Mesodermal cell (in vitro differentiated cells): ENCODE measurements around the gene GABRD.

ENCODE experiments used
- H3K27ac ChIP-seq: 2 replicates; pipeline ENCODE4 v1.7.0; 2013; ENCODE audit warnings: mild to moderate bottlenecking, low read depth, low read length, moderate library complexity; ENCODE audit not compliant: severe bottlenecking
- H3K36me3 ChIP-seq: 2 replicates; pipeline ENCODE4 v1.7.1; 2013; ENCODE audit warnings: mild to moderate bottlenecking, low read length, moderate library complexity; ENCODE audit not compliant: control insufficient read depth, insufficient read depth
- H3K4me1 ChIP-seq: one replicate; pipeline ENCODE4 v1.7.1; 2013; ENCODE audit warnings: mild to moderate bottlenecking, low read length; ENCODE audit not compliant: insufficient read depth, control insufficient read depth, poor library complexity, severe bottlenecking
- H3K4me3 ChIP-seq: 2 replicates; pipeline ENCODE4 v1.7.0; 2013; ENCODE audit warnings: low read length, control low read depth, mild to moderate bottlenecking; ENCODE audit not compliant: insufficient read depth, poor library complexity, severe bottlenecking; ENCODE audit errors: extremely low read depth
- H3K9me3 ChIP-seq: 2 replicates; pipeline ENCODE4 v1.7.1; 2013; ENCODE audit warnings: mild to moderate bottlenecking, low read length, moderate library complexity; ENCODE audit not compliant: control insufficient read depth
- WGBS, 2 experiments: methylation state at CpG; one replicate each; pipeline ENCODE4 v1.1.5; 2013; ENCODE audit warnings: missing lambda C conversion rate in 2 of 2; ENCODE audit not compliant: insufficient coverage in 2 of 2; 5-methylcytosine and 5-hydroxymethylcytosine counted together

GABRD gene

GRCh38 chr1:2001773-2002411 is 17.3 kb upstream of the GABRD start:
- no peak overlapping the region for H3K27ac ChIP-seq
- no peaks in the 10 kb centered on the region for H3K36me3 ChIP-seq
- no peaks in the 10 kb centered on the region for H3K9me3 ChIP-seq
- no peaks in the 10 kb centered on the region for H3K4me1 ChIP-seq
- H3K4me3 ChIP-seq = no peak overlapping the region
- WGBS, 2 experiments = 88 to 95% methylated on average over 12 of the region's 13 CpGs

- Histone ChIP-seq H3K27ac (no peak within 1 kb of the TSS), H3K36me3 (no peaks in the 10 kb centered on the region), H3K4me1 (no peaks in the 10 kb centered on the region), H3K4me3 (peak within 1 kb of the TSS; percentile 25), H3K9me3 (no peaks in the 10 kb centered on the region)
- WGBS, 2 experiments = 7 to 10% methylated on average over 37 to 49 of the region's 49 CpGs
These were observed 15.5 kb upstream of the GABRD start, which contains the start of gene CFAP74 for GRCh38 chr1:2003541-2004131. Gene CFAP74 (minus strand): TSS chr1:2003786. CDS start chr1:1990956, 12,830 bp downstream.

- Histone ChIP-seq H3K4me3 (no peak overlapping the region), H3K36me3 (no peaks in the 10 kb centered on the region), H3K4me1 (no peaks in the 10 kb centered on the region), H3K9me3 (no peaks in the 10 kb centered on the region), H3K27ac (no peak overlapping the region)
- 90 to 93% methylated on average over 12 to 18 of the region's 21 CpGs for WGBS, 2 experiments
These were observed 14.3 kb upstream of the GABRD start for GRCh38 chr1:2004856-2005255.

DNA sequence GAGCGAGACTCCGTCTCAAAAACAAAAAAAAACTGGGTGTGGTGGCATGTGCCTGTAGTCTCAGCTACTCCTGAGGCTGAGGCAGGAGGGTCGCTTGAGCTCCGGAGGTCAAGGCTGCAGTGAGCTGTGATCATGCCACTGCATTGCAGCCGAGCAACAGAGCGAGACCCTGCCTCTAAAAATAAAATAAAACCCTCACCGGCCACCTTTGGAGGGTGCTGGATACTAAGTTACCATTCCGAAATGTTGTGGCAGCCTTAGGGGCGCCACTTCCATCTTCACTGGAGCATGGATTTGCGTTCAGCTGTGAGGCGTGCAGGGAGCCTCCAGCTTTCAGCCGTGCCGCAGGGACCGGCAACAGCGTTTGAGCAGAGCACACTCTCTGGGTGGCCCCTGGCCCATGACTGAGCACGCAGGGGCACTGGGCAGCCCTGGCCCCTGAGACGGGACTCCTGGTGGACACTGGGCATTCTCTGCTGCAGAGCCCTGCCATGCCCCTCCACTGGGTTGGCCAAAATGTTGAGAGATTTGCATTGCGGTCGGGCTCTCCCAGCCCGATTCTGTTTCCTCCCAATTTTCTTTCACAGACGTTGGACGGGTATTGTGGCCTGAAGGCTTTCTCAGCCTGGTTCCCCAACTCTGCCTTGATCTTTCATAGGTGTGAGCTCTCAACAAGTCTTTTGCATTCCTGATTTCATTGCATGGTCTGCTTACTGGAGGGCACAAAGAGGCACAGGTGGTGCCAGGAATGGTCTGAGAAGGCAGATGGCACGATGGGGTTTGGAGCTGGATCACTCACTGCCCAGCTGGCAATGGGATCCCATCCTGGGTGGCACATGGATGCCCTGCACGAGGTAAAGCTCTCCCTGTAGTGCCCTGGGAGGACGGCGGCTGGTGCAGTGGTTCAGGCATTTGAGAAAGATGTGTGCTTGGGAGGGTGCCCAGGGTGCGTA is 9.8 kb upstream of the GABRD start:
- H3K27ac ChIP-seq = no peak overlapping the region
- no peaks in the 10 kb centered on the region for H3K4me1 ChIP-seq
- H3K9me3 ChIP-seq = no peaks in the 10 kb centered on the region
- no peak overlapping the region for H3K4me3 ChIP-seq
- 88 to 91% methylated on average over 22 to 27 of the region's 27 CpGs for WGBS, 2 experiments
- H3K36me3 ChIP-seq = no peaks in the 10 kb centered on the region

GRCh38 chr1:2014181-2014580 is 5.0 kb upstream of the GABRD start:
- H3K4me1 ChIP-seq = peaks cover 6% of the 10 kb centered on the region
- H3K36me3 ChIP-seq = no peaks in the 10 kb centered on the region
- no peak overlapping the region for H3K27ac ChIP-seq
- WGBS, 2 experiments = 93 to 95% methylated on average over 15 of the region's 15 CpGs
- no peak overlapping the region for H3K4me3 ChIP-seq
- no peaks in the 10 kb centered on the region for H3K9me3 ChIP-seq

DNA sequence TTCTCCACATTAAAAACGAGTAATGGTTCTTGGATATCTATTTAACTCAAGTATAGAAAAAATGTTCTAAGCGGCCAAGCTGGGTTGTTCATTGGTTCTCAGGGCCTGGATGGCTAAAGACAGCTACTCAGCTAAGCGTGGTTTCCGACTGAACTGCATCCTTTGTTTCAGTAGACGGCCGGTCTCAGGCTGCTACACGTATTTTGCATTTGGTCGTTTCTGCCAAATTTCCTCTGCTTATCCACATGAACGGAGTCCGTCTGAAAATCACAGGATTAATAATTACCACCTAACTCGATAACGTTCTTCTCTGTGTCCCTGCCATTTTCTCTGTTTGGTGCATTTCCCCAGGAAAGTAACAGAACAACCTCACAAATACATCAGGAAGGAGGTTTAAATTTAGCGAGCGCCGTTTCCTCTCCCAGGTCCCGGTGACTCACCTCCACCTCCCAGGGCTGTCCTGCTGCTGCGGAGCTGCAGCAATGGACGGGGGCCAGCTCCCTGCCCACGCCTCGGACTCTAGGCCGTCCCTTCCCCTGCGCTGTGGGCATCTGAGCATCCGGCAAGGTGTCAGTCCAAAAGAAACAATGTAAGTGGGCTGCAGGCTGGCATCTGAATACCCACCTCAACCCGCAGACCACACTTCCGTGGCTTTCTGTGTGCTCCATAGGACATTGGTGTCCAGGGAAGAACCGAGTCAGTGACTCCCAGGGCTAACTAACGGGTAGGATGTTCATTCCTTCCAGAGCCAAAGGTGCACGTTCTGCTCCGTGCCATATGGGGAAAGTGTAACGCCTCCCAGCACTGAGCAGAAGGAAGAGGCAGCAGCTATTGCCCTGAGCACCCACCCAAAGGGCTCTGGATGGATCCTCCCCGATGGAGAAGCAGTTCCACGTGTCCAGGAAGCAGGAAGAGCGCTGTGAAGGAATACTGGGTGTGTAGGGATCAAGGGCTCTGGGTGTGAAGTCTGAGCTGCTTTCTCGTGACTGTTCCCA is 4.1 kb upstream of the GABRD start:
- Histone ChIP-seq H3K27ac (no peak overlapping the region), H3K4me3 (no peak overlapping the region), H3K4me1 (peaks cover 6% of the 10 kb centered on the region), H3K9me3 (no peaks in the 10 kb centered on the region), H3K36me3 (no peaks in the 10 kb centered on the region)
- 78 to 83% methylated on average over 26 to 29 of the region's 34 CpGs for WGBS, 2 experiments

- Histone ChIP-seq H3K36me3 (no peaks in the 10 kb centered on the region), H3K9me3 (no peaks in the 10 kb centered on the region), H3K4me1 (peaks cover 6% of the 10 kb centered on the region), H3K4me3 (no peak overlapping the region), H3K27ac (no peak overlapping the region)
- 94 to 96% methylated on average over 9 of the region's 9 CpGs for WGBS, 2 experiments
These were observed 3.0 kb upstream of the GABRD start for GRCh38 chr1:2016123-2016522.

DNA sequence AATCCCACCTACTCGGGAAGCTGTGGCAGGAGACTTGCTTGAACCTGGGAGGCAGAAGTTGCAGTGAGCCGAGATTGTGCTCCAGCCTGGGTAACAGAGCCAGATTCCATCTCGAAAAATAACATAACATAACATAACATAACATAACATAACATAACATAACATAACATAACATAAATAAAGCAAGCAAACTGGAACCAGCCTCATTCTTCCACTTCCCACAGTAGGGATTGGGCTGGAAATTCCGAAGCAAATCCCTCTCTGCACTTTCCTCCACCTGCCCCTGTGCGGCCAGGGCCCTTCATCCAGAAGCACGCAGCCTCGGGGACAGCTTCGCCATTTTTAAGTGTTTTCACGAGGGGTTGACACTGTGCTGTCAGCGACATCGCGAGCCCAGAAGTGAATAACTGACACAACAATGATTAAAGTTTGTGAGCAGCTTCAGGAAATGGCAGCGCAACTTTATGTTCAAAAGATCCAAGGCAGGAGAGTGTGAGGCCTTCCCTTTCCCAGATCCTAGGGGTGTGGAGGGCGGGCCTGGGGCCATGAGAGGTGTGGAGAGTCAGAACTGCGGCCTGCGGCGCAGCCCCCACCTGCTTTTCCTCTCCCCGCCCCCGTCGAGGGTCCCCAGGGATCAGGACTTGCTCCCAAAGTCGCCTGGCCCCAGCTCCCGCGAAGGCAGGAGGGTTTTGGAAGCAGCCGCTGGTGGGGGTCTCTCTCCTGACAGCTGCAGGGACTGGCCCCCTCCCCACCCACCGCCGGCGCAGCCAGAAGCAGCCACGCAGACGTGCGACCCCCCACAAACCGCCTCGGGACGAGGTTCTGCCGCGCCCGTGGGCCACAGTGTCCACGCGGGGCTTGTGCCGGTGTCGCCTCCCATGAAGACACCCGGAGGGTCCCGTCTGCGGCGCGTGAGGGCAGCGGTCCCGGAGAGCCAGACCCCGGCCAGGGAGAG is 651 bp upstream of the GABRD start:
- WGBS, 2 experiments = 29 to 34% methylated on average over 28 to 30 of the region's 48 CpGs
- no peaks in the 10 kb centered on the region for H3K9me3 ChIP-seq
- H3K4me1 ChIP-seq = peaks cover 6% of the 10 kb centered on the region
- no peak overlapping the region for H3K27ac ChIP-seq
- no peak overlapping the region for H3K4me3 ChIP-seq
- no peaks in the 10 kb centered on the region for H3K36me3 ChIP-seq

DNA sequence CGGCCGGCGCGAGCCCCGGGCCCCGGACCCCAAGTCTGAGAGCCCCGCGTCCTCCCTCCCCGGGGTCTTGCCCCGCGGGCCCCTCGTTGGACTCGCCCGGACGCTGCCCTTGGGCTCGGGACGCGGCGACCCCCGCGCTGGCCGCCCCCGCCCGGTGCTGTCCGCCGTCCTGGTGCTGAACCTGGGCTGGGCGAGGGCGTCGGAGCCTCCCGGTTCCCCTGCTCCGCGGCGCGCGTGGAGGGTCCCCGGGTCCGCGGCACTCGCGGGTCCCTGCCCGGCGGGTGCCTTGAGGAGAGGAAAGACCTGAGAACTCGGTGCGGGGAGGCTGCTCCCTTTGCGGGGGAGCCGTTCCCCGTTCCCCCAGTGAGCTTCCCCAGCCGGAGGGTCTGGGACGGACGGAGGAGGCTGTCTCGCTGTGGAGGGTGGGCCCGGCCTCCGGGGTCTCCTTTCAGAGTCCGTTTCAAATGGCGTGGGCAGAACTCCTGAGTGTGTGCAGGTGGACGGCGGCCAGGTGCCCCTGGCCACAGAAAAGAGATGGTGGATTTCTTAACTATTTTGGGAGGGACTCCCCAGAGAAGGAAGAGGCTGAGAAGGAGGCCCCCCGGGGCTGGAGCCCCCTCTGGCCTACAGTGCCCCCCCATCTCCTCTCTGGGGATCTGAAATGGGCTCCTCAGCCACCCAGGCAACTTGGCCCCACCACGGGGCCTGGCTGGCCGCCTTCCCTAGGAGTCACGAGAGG is 595 bp downstream of the GABRD start:
- H3K4me1 ChIP-seq = peaks cover 5% of the 10 kb centered on the region
- H3K9me3 ChIP-seq = no peaks in the 10 kb centered on the region
- H3K27ac ChIP-seq = no peak overlapping the region
- H3K4me3 ChIP-seq = peak overlapping the region; percentile 14
- WGBS, 2 experiments = 11 to 18% methylated on average over 40 to 48 of the region's 61 CpGs
- H3K36me3 ChIP-seq = no peaks in the 10 kb centered on the region
